Measurements from ENCODE around the gene CBL.
"Not testable (repeated sequence)": the region's sequence is repeated elsewhere in the genome, so short reads cannot be mapped to it uniquely, and the experiment has no call there.

The CBL gene

GRCh38 chr11:119205574-119206510 lies at the start of gene CBL:
Gene CBL (plus strand): TSS chr11:119206339. CDS start chr11:119206418, 79 bp downstream.
- peak; percentile 90 to 92 for DNase-seq (ENCODE audit: low read depth in 2 of 2)

- no peak for DNase-seq (ENCODE audit: low read depth in 2 of 2)
Measured at GRCh38 chr11:119156496-119156895, 49.6 kb upstream of the CBL start.

GRCh38 chr11:119157063-119157462 lies 49.1 kb upstream of the CBL start:
- no peak for DNase-seq (ENCODE audit: low read depth in 2 of 2)

- DNase-seq (ENCODE audit: low read depth in 2 of 2): no peak
Measured at GRCh38 chr11:119158467-119158866, 47.7 kb upstream of the CBL start.

GRCh38 chr11:119160151-119160550 lies 46.0 kb upstream of the CBL start:
- no peak for DNase-seq (ENCODE audit: low read depth in 2 of 2)

- DNase-seq (ENCODE audit: low read depth in 2 of 2): no peak
Measured at GRCh38 chr11:119161871-119162270, 44.3 kb upstream of the CBL start.

- DNase-seq (ENCODE audit: low read depth in 2 of 2): no peak
Measured at GRCh38 chr11:119166368-119167076, 39.6 kb upstream of the CBL start.

- not testable (repeated sequence) for DNase-seq (ENCODE audit: low read depth in 2 of 2)
Measured at GRCh38 chr11:119167077-119167458, 39.1 kb upstream of the CBL start.

- no peak for DNase-seq (ENCODE audit: low read depth in 2 of 2)
Measured at GRCh38 chr11:119167933-119168332, 38.2 kb upstream of the CBL start.

GRCh38 chr11:119168471-119169281 lies 37.5 kb upstream of the CBL start, which contains the start of gene NLRX1:
Gene NLRX1 (plus strand): TSS chr11:119168725. CDS start chr11:119171404, 2,679 bp downstream.
- DNase-seq (ENCODE audit: low read depth in 2 of 2): peak; percentile 64 to 73

GRCh38 chr11:119169282-119169719 lies 36.8 kb upstream of the CBL start:
- DNase-seq (ENCODE audit: low read depth in 2 of 2): no peak

GRCh38 chr11:119172513-119172912 lies 33.6 kb upstream of the CBL start:
- no peak for DNase-seq (ENCODE audit: low read depth in 2 of 2)

GRCh38 chr11:119173453-119173852 lies 32.7 kb upstream of the CBL start:
- DNase-seq (ENCODE audit: low read depth in 2 of 2): no peak

GRCh38 chr11:119175493-119176077 lies 30.6 kb upstream of the CBL start:
- DNase-seq (ENCODE audit: low read depth in 2 of 2): no peak

- DNase-seq (ENCODE audit: low read depth in 2 of 2): no peak
Measured at GRCh38 chr11:119178166-119178680, 27.9 kb upstream of the CBL start.

GRCh38 chr11:119179342-119179741 lies 26.8 kb upstream of the CBL start:
- no peak for DNase-seq (ENCODE audit: low read depth in 2 of 2)

GRCh38 chr11:119179983-119180382 lies 26.2 kb upstream of the CBL start:
- no peak for DNase-seq (ENCODE audit: low read depth in 2 of 2)

- no peak for DNase-seq (ENCODE audit: low read depth in 2 of 2)
Measured at GRCh38 chr11:119180729-119181676, 25.1 kb upstream of the CBL start.

- no peak for DNase-seq (ENCODE audit: low read depth in 2 of 2)
Measured at GRCh38 chr11:119181677-119182412, 24.3 kb upstream of the CBL start.

Measured in stimulated activated CD8-positive, alpha-beta memory T cell treated with anti-CD3 and anti-CD28 coated beads, Interleukin-7, amount 100 ng/mL, for 4 hours (primary cell).